ENCODE data around the gene ADAMTS5.

Gene ADAMTS5

GRCh38 chr21:26935977-26936376 lies 30.9 kb downstream of the ADAMTS5 start:
- H3K4me1 Mint-ChIP-seq, result no peaks in the 10 kb centered on the region
- H3K4me3 Mint-ChIP-seq, result no peak overlapping the region
- H3K9me3 Mint-ChIP-seq, result no peaks in the 10 kb centered on the region
- DNase-seq, result no peak
- H3K36me3 Mint-ChIP-seq, result no peaks in the 10 kb centered on the region
- H3K27ac Mint-ChIP-seq, result no peak overlapping the region
- no peaks in the 10 kb centered on the region for H3K27me3 Mint-ChIP-seq
- CTCF ChIA-PET, result no interaction called here

GRCh38 chr21:26934383-26934782 lies 32.5 kb downstream of the ADAMTS5 start:
- Mint-ChIP-seq H3K4me3 (no peak overlapping the region), H3K27me3 (no peaks in the 10 kb centered on the region), H3K36me3 (no peaks in the 10 kb centered on the region), H3K27ac (no peak overlapping the region), H3K9me3 (no peaks in the 10 kb centered on the region), H3K4me1 (no peaks in the 10 kb centered on the region)
- CTCF ChIA-PET, result no interaction called here
- no peak for DNase-seq

- no peak for DNase-seq
- CTCF ChIA-PET, result no interaction called here
- no peaks in the 10 kb centered on the region for H3K4me1 Mint-ChIP-seq
- H3K27me3 Mint-ChIP-seq, result no peaks in the 10 kb centered on the region
- no peak overlapping the region for H3K27ac Mint-ChIP-seq
- no peaks in the 10 kb centered on the region for H3K36me3 Mint-ChIP-seq
- H3K9me3 Mint-ChIP-seq, result no peaks in the 10 kb centered on the region
- H3K4me3 Mint-ChIP-seq, result no peak overlapping the region
Measured at GRCh38 chr21:26933448-26933847, 33.4 kb downstream of the ADAMTS5 start.

GRCh38 chr21:26925636-26926035 lies 41.3 kb downstream of the ADAMTS5 start:
- Mint-ChIP-seq H3K27me3 (no peaks in the 10 kb centered on the region), H3K36me3 (no peaks in the 10 kb centered on the region), H3K4me3 (no peak overlapping the region), H3K27ac (no peak overlapping the region), H3K4me1 (no peaks in the 10 kb centered on the region), H3K9me3 (no peaks in the 10 kb centered on the region)
- CTCF ChIA-PET, result no interaction called here
- no peak for DNase-seq

GRCh38 chr21:26925122-26925521 lies 41.8 kb downstream of the ADAMTS5 start:
- no peak overlapping the region for H3K4me3 Mint-ChIP-seq
- H3K36me3 Mint-ChIP-seq, result no peaks in the 10 kb centered on the region
- no peaks in the 10 kb centered on the region for H3K27me3 Mint-ChIP-seq
- no peaks in the 10 kb centered on the region for H3K9me3 Mint-ChIP-seq
- no peak for DNase-seq
- H3K27ac Mint-ChIP-seq, result no peak overlapping the region
- CTCF ChIA-PET, result no interaction called here
- H3K4me1 Mint-ChIP-seq, result no peaks in the 10 kb centered on the region

GRCh38 chr21:26923986-26924385 lies 42.9 kb downstream of the ADAMTS5 start:
- no peaks in the 10 kb centered on the region for H3K4me1 Mint-ChIP-seq
- CTCF ChIA-PET, result no interaction called here
- H3K9me3 Mint-ChIP-seq, result no peaks in the 10 kb centered on the region

GRCh38 chr21:26920055-26920454 lies 46.8 kb downstream of the ADAMTS5 start:
- H3K4me1 Mint-ChIP-seq, result no peaks in the 10 kb centered on the region
- no peak overlapping the region for H3K4me3 Mint-ChIP-seq
- H3K9me3 Mint-ChIP-seq, result no peaks in the 10 kb centered on the region
- CTCF ChIA-PET, result no interaction called here
- H3K27me3 Mint-ChIP-seq, result no peaks in the 10 kb centered on the region
- DNase-seq, result no peak
- H3K27ac Mint-ChIP-seq, result no peak overlapping the region
- H3K36me3 Mint-ChIP-seq, result no peaks in the 10 kb centered on the region

More at GRCh38 chr21:26923986-26924385, 42.9 kb downstream of the ADAMTS5 start:
- DNase-seq, result no peak
- Mint-ChIP-seq H3K27ac (no peak overlapping the region), H3K36me3 (no peaks in the 10 kb centered on the region), H3K4me3 (no peak overlapping the region), H3K27me3 (no peaks in the 10 kb centered on the region)

GRCh38 chr21:26918323-26919079 lies 48.4 kb downstream of the ADAMTS5 start:
- CTCF ChIA-PET, result no interaction called here

GRCh38 chr21:26916799-26917198 lies 50.1 kb downstream of the ADAMTS5 start:
- DNase-seq, result no peak
- Mint-ChIP-seq H3K27me3 (no peaks in the 10 kb centered on the region), H3K27ac (no peak overlapping the region), H3K36me3 (no peaks in the 10 kb centered on the region), H3K4me1 (no peaks in the 10 kb centered on the region), H3K9me3 (no peaks in the 10 kb centered on the region), H3K4me3 (no peak overlapping the region)
- CTCF ChIA-PET, result no interaction called here

More at GRCh38 chr21:26918323-26919079, 48.4 kb downstream of the ADAMTS5 start:
- Mint-ChIP-seq H3K27ac (no peak overlapping the region), H3K9me3 (no peaks in the 10 kb centered on the region), H3K27me3 (no peaks in the 10 kb centered on the region), H3K36me3 (no peaks in the 10 kb centered on the region), H3K4me1 (no peaks in the 10 kb centered on the region), H3K4me3 (no peak overlapping the region)
- no peak for DNase-seq

GRCh38 chr21:26914557-26914956 lies 52.3 kb downstream of the ADAMTS5 start:
- DNase-seq, result no peak
- no peak overlapping the region for H3K4me3 Mint-ChIP-seq
- no peaks in the 10 kb centered on the region for H3K4me1 Mint-ChIP-seq
- CTCF ChIA-PET, result no interaction called here
- H3K9me3 Mint-ChIP-seq, result no peaks in the 10 kb centered on the region
- no peaks in the 10 kb centered on the region for H3K36me3 Mint-ChIP-seq
- H3K27ac Mint-ChIP-seq, result no peak overlapping the region
- no peaks in the 10 kb centered on the region for H3K27me3 Mint-ChIP-seq

GRCh38 chr21:26912466-26912865 lies 54.4 kb downstream of the ADAMTS5 start:
- H3K36me3 Mint-ChIP-seq, result no peaks in the 10 kb centered on the region
- H3K27me3 Mint-ChIP-seq, result no peaks in the 10 kb centered on the region
- no peak overlapping the region for H3K27ac Mint-ChIP-seq
- no peaks in the 10 kb centered on the region for H3K4me1 Mint-ChIP-seq
- DNase-seq, result no peak
- no peak overlapping the region for H3K4me3 Mint-ChIP-seq
- CTCF ChIA-PET, result no interaction called here
- no peaks in the 10 kb centered on the region for H3K9me3 Mint-ChIP-seq

GRCh38 chr21:26909972-26910371 lies 56.9 kb downstream of the ADAMTS5 start:
- no peak overlapping the region for H3K27ac Mint-ChIP-seq
- no peak overlapping the region for H3K4me3 Mint-ChIP-seq
- no peaks in the 10 kb centered on the region for H3K27me3 Mint-ChIP-seq
- no peaks in the 10 kb centered on the region for H3K4me1 Mint-ChIP-seq
- DNase-seq, result no peak
- H3K9me3 Mint-ChIP-seq, result peaks cover 2% of the 10 kb centered on the region
- CTCF ChIA-PET, result no interaction called here
- H3K36me3 Mint-ChIP-seq, result no peaks in the 10 kb centered on the region

GRCh38 chr21:26900980-26901379 lies 65.9 kb downstream of the ADAMTS5 start:
- CTCF ChIA-PET, result no interaction called here
- Mint-ChIP-seq H3K9me3 (peaks cover 2% of the 10 kb centered on the region), H3K27me3 (no peaks in the 10 kb centered on the region), H3K4me1 (no peaks in the 10 kb centered on the region), H3K36me3 (no peaks in the 10 kb centered on the region), H3K4me3 (no peak overlapping the region), H3K27ac (no peak overlapping the region)
- DNase-seq, result no peak

GRCh38 chr21:26892151-26892550 lies 74.7 kb downstream of the ADAMTS5 start:
- H3K9me3 Mint-ChIP-seq, result no peaks in the 10 kb centered on the region
- no peak overlapping the region for H3K4me3 Mint-ChIP-seq
- H3K36me3 Mint-ChIP-seq, result no peaks in the 10 kb centered on the region
- no peaks in the 10 kb centered on the region for H3K27me3 Mint-ChIP-seq
- DNase-seq, result no peak
- no peaks in the 10 kb centered on the region for H3K4me1 Mint-ChIP-seq
- CTCF ChIA-PET, result no interaction called here
- H3K27ac Mint-ChIP-seq, result no peak overlapping the region

- Mint-ChIP-seq H3K4me1 (no peaks in the 10 kb centered on the region), H3K36me3 (no peaks in the 10 kb centered on the region)
- CTCF ChIA-PET, result no interaction called here
Measured at GRCh38 chr21:26888931-26889330, 78.0 kb downstream of the ADAMTS5 start.

GRCh38 chr21:26888256-26888655 lies 78.6 kb downstream of the ADAMTS5 start:
- no peak for DNase-seq
- H3K4me1 Mint-ChIP-seq, result no peaks in the 10 kb centered on the region
- H3K27ac Mint-ChIP-seq, result no peak overlapping the region
- CTCF ChIA-PET, result no interaction called here
- H3K4me3 Mint-ChIP-seq, result no peak overlapping the region
- no peaks in the 10 kb centered on the region for H3K9me3 Mint-ChIP-seq
- no peaks in the 10 kb centered on the region for H3K27me3 Mint-ChIP-seq
- H3K36me3 Mint-ChIP-seq, result no peaks in the 10 kb centered on the region

More at GRCh38 chr21:26888931-26889330, 78.0 kb downstream of the ADAMTS5 start:
- no peak for DNase-seq
- H3K27ac Mint-ChIP-seq, result no peak overlapping the region
- no peaks in the 10 kb centered on the region for H3K27me3 Mint-ChIP-seq
- H3K4me3 Mint-ChIP-seq, result no peak overlapping the region
- H3K9me3 Mint-ChIP-seq, result no peaks in the 10 kb centered on the region

Measured in activated naive CD4-positive, alpha-beta T cell treated with anti-CD3 and anti-CD28 coated beads, Interleukin-2, amount 10 ng/mL, durations not matched to agents 7 days and 5 days (primary cell).